GM23338 (cell line): ENCODE measurements around the gene AGO1. TPM values are rescaled to one million over a fixed set of nuclear protein-coding genes. Genes with fewer than 3 reads are reported as not detected.

Experiments used
- ATAC-seq: fragments of 200-7000 bp; cut with Tn5 transposase; 3 replicates; pipeline ENCODE4 v1.9.1; 2020
- DNase-seq: peaks from one replicate; pipeline ENCODE4 v3.0.0-alpha.2; 2015; ENCODE audit warnings: low spot score
- H2AFZ ChIP-seq: fragments of 200-600 bp; sonication (generic); 2 replicates; pipeline ENCODE4 v1.8.0; 2016; ENCODE audit warnings: antibody characterized with exemption, mild to moderate bottlenecking, moderate library complexity
- H3F3A ChIP-seq: fragments of 200-600 bp; sonication (generic); replicated peaks from 2 replicates; pipeline ENCODE4 v1.8.0; 2017; ENCODE audit warnings: antibody characterized with exemption, mixed run types, low read depth
- H3K27ac ChIP-seq: fragments of 200-600 bp; sonication (generic); 2 replicates; pipeline ENCODE4 v1.6.1; 2016; ENCODE audit warnings: low read depth
- H3K27me3 ChIP-seq: fragments of 200-600 bp; sonication (generic); 2 replicates; pipeline ENCODE4 v1.8.0; 2016; ENCODE audit warnings: mild to moderate bottlenecking, mixed run types, moderate library complexity; ENCODE audit not compliant: insufficient read depth
- H3K36me3 ChIP-seq: fragments of 200-600 bp; sonication (generic); 2 replicates; pipeline ENCODE4 v1.8.0; 2016; ENCODE audit warnings: mild to moderate bottlenecking; ENCODE audit not compliant: insufficient read depth
- H3K4me1 ChIP-seq: fragments of 200-600 bp; sonication (generic); 2 replicates; pipeline ENCODE4 v1.8.0; 2016; ENCODE audit warnings: mild to moderate bottlenecking, moderate library complexity; ENCODE audit not compliant: insufficient read depth
- H3K4me2 ChIP-seq: fragments of 200-600 bp; sonication (generic); 2 replicates; pipeline ENCODE4 v1.7.1; 2017; ENCODE audit warnings: mixed run types
- H3K4me3 ChIP-seq: fragments of 200-600 bp; sonication (generic); 2 replicates; pipeline ENCODE4 v1.6.1; 2016; ENCODE audit warnings: mixed run types
- H3K79me2 ChIP-seq: fragments of 200-600 bp; sonication (generic); replicated peaks from 2 replicates; pipeline ENCODE4 v1.8.0; 2017; ENCODE audit warnings: mild to moderate bottlenecking; ENCODE audit not compliant: insufficient read depth
- H3K9me2 ChIP-seq: fragments of 200-600 bp; sonication (generic); 2 replicates; pipeline ENCODE4 v1.8.0; 2017; ENCODE audit not compliant: insufficient read depth
- H4K20me1 ChIP-seq: fragments of 200-600 bp; sonication (generic); replicated peaks from 2 replicates; pipeline ENCODE4 v1.8.0; 2017; ENCODE audit warnings: mild to moderate bottlenecking; ENCODE audit not compliant: insufficient read depth
- H3K27ac Mint-ChIP-seq: 2 replicates; pipeline ENCODE4 v1.8.0; 2020; ENCODE audit warnings: inconsistent platforms, mild to moderate bottlenecking, moderate library complexity, mixed read lengths
- H3K27me3 Mint-ChIP-seq: 3 replicates; pipeline ENCODE4 v1.8.0; 2022; ENCODE audit warnings: low read depth, mild to moderate bottlenecking, moderate library complexity, mixed read lengths, inconsistent platforms; ENCODE audit not compliant: insufficient read depth, poor library complexity
- H3K36me3 Mint-ChIP-seq: 3 replicates; pipeline ENCODE4 v1.8.0; 2021; ENCODE audit warnings: low read depth, mild to moderate bottlenecking, inconsistent platforms, moderate library complexity, mixed read lengths
- H3K4me1 Mint-ChIP-seq: 3 replicates; pipeline ENCODE4 v1.8.0; 2020; ENCODE audit warnings: mild to moderate bottlenecking, inconsistent platforms, mixed read lengths
- H3K4me3 Mint-ChIP-seq: 3 replicates; pipeline ENCODE4 v1.8.0; 2021; ENCODE audit warnings: moderate library complexity, mild to moderate bottlenecking, inconsistent platforms, mixed read lengths
- H3K9me3 Mint-ChIP-seq: 3 replicates; pipeline ENCODE4 v1.8.0; 2020; ENCODE audit warnings: moderate library complexity, mild to moderate bottlenecking, inconsistent platforms, mixed read lengths
- EZH2 ChIP-seq: fragments of 200-600 bp; sonication (generic); IDR thresholded peaks from one replicate; pipeline ENCODE4 v1.8.0; 2017; ENCODE audit warnings: antibody characterized with exemption, mild to moderate bottlenecking, low read depth; ENCODE audit not compliant: unreplicated experiment
- EZH2phosphoT487 ChIP-seq: fragments of 200-600 bp; sonication (generic); IDR thresholded peaks from one replicate; pipeline ENCODE4 v1.8.1; 2018; ENCODE audit warnings: antibody characterized with exemption; ENCODE audit not compliant: unreplicated experiment
- JUNB ChIP-seq: IDR thresholded peaks from one replicate; pipeline ENCODE4 v1.6.1; 2016; ENCODE audit warnings: antibody characterized with exemption; ENCODE audit not compliant: unreplicated experiment
- POLR2AphosphoS5 ChIP-seq: IDR thresholded peaks from 2 replicates; pipeline ENCODE4 v1.6.1; 2016; ENCODE audit warnings: antibody characterized with exemption, low read depth
- STAT1 ChIP-seq: IDR thresholded peaks from one replicate; pipeline ENCODE4 v1.6.1; 2016; ENCODE audit warnings: antibody characterized with exemption; ENCODE audit not compliant: unreplicated experiment
- polyA plus RNA-seq: library from polyadenylated mRNA; unstranded; fragments of >200 nt; fragmentation: Nextera tagmentation; extraction: Ambion mirVana; gene quantifications from 2 replicates; pipeline ENCODE4 v1.2.1, GENCODE V29; 2016
- total RNA-seq: library from RNA; depleted of rRNA; stranded (reverse); fragments of >200 nt; shearing (Covaris generic); gene quantifications from 2 replicates; pipeline ENCODE4 v1.2.3, GENCODE V29; 2014
- TF ChIP-seq, protein P1 (sequence below): IDR thresholded peaks from 2 replicates; pipeline ENCODE4 v1.6.1; 2016; ENCODE audit warnings: antibody characterized with exemption
- TF ChIP-seq, protein P2 (sequence below): IDR thresholded peaks from one replicate; pipeline ENCODE4 v1.6.1; 2018; ENCODE audit warnings: antibody characterized with exemption; ENCODE audit not compliant: unreplicated experiment
- TF ChIP-seq, protein P3 (sequence below), 2 experiments: fragments of 200-600 bp in 1 of 2; sonication (generic) in 1 of 2; conservative IDR thresholded peaks; 2 replicates each; pipeline versions ENCODE4 v1.5.1 to v1.6.1; 2016 to 2017; ENCODE audit warnings: antibody characterized with exemption in 2 of 2, low read depth in 2 of 2, mild to moderate bottlenecking in 2 of 2, moderate library complexity in 1 of 2
- TF ChIP-seq, protein P4 (sequence below): fragments of 250-450 bp; sonication (Bioruptor Pico); IDR thresholded peaks from 2 replicates; pipeline ENCODE4 v1.5.0; 2020; ENCODE audit warnings: mild to moderate bottlenecking, moderate library complexity

AGO1 gene
- total and polyA plus RNA-seq, 2 experiments from 2014 or later, result 10.6 to 65.1 TPM

DNA sequence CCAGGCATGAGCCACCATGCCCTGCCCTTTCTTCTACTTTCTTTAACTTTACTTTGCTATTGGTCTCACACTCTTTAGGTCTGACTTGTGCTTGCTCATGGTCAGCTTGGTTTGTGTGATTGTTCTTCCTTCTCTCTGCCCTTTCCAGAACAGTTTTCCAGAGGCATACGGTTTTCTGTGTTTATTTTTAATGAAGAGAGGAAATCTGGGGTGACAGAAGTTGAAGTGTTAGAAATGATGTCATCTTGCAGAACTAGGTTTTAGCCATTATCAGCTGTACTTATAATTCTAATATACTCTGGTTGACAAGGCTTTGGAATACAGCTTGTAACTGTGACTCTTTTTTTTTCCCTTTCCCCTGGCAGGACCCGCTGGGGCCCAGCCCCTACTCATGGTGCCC is 62.3 kb downstream of the AGO1 start:
- Histone ChIP-seq H3K9me2 (no peaks in the 10 kb centered on the region), H3K4me2 (no peak overlapping the region), H3K27me3 (no peaks in the 10 kb centered on the region), H3K4me1 (peaks cover 9% of the 10 kb centered on the region; the same call in 1 of the 2 replicates), H3K36me3 (no peaks in the 10 kb centered on the region), H3K79me2 (peaks cover 87% of the 10 kb centered on the region), H3K27ac (no peak overlapping the region), H4K20me1 (peaks cover 19% of the 10 kb centered on the region; the same call in 1 of the 2 replicates), H2AFZ (no peak overlapping the region), H3K4me3 (no peak overlapping the region), H3F3A (no peaks in the 10 kb centered on the region)
- Mint-ChIP-seq H3K27me3 (no peaks in the 10 kb centered on the region), H3K27ac (peak overlapping the region; percentile 10; the same call in 1 of the 2 replicates), H3K36me3 (no peaks in the 10 kb centered on the region), H3K4me3 (no peak overlapping the region), H3K9me3 (no peaks in the 10 kb centered on the region), H3K4me1 (peaks cover 9% of the 10 kb centered on the region)
- no peak for ATAC-seq
- no peak for TF ChIP-seq STAT1
- TF ChIP-seq, protein P1, sequence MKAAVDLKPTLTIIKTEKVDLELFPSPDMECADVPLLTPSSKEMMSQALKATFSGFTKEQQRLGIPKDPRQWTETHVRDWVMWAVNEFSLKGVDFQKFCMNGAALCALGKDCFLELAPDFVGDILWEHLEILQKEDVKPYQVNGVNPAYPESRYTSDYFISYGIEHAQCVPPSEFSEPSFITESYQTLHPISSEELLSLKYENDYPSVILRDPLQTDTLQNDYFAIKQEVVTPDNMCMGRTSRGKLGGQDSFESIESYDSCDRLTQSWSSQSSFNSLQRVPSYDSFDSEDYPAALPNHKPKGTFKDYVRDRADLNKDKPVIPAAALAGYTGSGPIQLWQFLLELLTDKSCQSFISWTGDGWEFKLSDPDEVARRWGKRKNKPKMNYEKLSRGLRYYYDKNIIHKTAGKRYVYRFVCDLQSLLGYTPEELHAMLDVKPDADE, result no peak
- TF ChIP-seq, protein P2, sequence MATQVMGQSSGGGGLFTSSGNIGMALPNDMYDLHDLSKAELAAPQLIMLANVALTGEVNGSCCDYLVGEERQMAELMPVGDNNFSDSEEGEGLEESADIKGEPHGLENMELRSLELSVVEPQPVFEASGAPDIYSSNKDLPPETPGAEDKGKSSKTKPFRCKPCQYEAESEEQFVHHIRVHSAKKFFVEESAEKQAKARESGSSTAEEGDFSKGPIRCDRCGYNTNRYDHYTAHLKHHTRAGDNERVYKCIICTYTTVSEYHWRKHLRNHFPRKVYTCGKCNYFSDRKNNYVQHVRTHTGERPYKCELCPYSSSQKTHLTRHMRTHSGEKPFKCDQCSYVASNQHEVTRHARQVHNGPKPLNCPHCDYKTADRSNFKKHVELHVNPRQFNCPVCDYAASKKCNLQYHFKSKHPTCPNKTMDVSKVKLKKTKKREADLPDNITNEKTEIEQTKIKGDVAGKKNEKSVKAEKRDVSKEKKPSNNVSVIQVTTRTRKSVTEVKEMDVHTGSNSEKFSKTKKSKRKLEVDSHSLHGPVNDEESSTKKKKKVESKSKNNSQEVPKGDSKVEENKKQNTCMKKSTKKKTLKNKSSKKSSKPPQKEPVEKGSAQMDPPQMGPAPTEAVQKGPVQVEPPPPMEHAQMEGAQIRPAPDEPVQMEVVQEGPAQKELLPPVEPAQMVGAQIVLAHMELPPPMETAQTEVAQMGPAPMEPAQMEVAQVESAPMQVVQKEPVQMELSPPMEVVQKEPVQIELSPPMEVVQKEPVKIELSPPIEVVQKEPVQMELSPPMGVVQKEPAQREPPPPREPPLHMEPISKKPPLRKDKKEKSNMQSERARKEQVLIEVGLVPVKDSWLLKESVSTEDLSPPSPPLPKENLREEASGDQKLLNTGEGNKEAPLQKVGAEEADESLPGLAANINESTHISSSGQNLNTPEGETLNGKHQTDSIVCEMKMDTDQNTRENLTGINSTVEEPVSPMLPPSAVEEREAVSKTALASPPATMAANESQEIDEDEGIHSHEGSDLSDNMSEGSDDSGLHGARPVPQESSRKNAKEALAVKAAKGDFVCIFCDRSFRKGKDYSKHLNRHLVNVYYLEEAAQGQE, result no peak
- no peak for DNase-seq

DNA sequence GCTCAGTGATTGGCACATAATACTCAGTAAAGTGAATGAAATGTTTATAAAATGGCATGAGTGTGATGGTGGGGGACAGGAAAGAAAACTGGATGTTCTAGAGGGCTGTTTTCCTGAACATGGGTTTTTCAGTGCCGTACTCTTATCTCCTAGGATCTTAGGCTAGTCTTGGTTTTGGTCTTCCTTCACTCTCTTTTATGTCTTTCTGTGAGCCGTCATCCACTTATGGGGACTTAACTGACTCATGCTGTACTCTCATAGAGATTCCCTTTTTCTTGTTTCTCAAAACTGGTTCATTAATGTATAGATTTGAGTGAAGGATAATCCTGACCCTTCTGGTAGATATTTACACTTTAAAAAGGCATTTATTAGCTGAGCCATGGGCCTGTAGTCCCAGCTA is 64.5 kb downstream of the AGO1 start:
- Histone ChIP-seq H3K9me2 (no peaks in the 10 kb centered on the region), H3K4me2 (no peak overlapping the region), H3K36me3 (no peaks in the 10 kb centered on the region), H3K79me2 (peaks cover 80% of the 10 kb centered on the region), H2AFZ (no peak overlapping the region), H3K4me1 (peaks cover 9% of the 10 kb centered on the region; the same call in 1 of the 2 replicates), H3K27me3 (no peaks in the 10 kb centered on the region), H3K27ac (peak overlapping the region; percentile 47), H3K4me3 (no peak overlapping the region), H3F3A (no peaks in the 10 kb centered on the region), H4K20me1 (peaks cover 15% of the 10 kb centered on the region; the same call in 1 of the 2 replicates)
- no peak for DNase-seq
- no peak for ATAC-seq
- H3K36me3 Mint-ChIP-seq, result no peaks in the 10 kb centered on the region
- no peak overlapping the region for H3K4me3 Mint-ChIP-seq
- H3K4me1 Mint-ChIP-seq, result peaks cover 9% of the 10 kb centered on the region
- no peaks in the 10 kb centered on the region for H3K27me3 Mint-ChIP-seq
- H3K27ac Mint-ChIP-seq, result 0 out of 2 replicates have a peak overlapping the region, but pooled peaks have one; percentile 6
- no peaks in the 10 kb centered on the region for H3K9me3 Mint-ChIP-seq
- TF ChIP-seq EZH2phosphoT487, result no peak
- no peak for TF ChIP-seq POLR2AphosphoS5
- no peak for TF ChIP-seq JUNB
- TF ChIP-seq, protein P3, sequence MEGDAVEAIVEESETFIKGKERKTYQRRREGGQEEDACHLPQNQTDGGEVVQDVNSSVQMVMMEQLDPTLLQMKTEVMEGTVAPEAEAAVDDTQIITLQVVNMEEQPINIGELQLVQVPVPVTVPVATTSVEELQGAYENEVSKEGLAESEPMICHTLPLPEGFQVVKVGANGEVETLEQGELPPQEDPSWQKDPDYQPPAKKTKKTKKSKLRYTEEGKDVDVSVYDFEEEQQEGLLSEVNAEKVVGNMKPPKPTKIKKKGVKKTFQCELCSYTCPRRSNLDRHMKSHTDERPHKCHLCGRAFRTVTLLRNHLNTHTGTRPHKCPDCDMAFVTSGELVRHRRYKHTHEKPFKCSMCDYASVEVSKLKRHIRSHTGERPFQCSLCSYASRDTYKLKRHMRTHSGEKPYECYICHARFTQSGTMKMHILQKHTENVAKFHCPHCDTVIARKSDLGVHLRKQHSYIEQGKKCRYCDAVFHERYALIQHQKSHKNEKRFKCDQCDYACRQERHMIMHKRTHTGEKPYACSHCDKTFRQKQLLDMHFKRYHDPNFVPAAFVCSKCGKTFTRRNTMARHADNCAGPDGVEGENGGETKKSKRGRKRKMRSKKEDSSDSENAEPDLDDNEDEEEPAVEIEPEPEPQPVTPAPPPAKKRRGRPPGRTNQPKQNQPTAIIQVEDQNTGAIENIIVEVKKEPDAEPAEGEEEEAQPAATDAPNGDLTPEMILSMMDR (conservative IDR thresholded peaks at IDR 0.05; ENCODE audit: low read depth in 2 of 2), result no peak
- no peak for TF ChIP-seq EZH2
- TF ChIP-seq, protein P4, sequence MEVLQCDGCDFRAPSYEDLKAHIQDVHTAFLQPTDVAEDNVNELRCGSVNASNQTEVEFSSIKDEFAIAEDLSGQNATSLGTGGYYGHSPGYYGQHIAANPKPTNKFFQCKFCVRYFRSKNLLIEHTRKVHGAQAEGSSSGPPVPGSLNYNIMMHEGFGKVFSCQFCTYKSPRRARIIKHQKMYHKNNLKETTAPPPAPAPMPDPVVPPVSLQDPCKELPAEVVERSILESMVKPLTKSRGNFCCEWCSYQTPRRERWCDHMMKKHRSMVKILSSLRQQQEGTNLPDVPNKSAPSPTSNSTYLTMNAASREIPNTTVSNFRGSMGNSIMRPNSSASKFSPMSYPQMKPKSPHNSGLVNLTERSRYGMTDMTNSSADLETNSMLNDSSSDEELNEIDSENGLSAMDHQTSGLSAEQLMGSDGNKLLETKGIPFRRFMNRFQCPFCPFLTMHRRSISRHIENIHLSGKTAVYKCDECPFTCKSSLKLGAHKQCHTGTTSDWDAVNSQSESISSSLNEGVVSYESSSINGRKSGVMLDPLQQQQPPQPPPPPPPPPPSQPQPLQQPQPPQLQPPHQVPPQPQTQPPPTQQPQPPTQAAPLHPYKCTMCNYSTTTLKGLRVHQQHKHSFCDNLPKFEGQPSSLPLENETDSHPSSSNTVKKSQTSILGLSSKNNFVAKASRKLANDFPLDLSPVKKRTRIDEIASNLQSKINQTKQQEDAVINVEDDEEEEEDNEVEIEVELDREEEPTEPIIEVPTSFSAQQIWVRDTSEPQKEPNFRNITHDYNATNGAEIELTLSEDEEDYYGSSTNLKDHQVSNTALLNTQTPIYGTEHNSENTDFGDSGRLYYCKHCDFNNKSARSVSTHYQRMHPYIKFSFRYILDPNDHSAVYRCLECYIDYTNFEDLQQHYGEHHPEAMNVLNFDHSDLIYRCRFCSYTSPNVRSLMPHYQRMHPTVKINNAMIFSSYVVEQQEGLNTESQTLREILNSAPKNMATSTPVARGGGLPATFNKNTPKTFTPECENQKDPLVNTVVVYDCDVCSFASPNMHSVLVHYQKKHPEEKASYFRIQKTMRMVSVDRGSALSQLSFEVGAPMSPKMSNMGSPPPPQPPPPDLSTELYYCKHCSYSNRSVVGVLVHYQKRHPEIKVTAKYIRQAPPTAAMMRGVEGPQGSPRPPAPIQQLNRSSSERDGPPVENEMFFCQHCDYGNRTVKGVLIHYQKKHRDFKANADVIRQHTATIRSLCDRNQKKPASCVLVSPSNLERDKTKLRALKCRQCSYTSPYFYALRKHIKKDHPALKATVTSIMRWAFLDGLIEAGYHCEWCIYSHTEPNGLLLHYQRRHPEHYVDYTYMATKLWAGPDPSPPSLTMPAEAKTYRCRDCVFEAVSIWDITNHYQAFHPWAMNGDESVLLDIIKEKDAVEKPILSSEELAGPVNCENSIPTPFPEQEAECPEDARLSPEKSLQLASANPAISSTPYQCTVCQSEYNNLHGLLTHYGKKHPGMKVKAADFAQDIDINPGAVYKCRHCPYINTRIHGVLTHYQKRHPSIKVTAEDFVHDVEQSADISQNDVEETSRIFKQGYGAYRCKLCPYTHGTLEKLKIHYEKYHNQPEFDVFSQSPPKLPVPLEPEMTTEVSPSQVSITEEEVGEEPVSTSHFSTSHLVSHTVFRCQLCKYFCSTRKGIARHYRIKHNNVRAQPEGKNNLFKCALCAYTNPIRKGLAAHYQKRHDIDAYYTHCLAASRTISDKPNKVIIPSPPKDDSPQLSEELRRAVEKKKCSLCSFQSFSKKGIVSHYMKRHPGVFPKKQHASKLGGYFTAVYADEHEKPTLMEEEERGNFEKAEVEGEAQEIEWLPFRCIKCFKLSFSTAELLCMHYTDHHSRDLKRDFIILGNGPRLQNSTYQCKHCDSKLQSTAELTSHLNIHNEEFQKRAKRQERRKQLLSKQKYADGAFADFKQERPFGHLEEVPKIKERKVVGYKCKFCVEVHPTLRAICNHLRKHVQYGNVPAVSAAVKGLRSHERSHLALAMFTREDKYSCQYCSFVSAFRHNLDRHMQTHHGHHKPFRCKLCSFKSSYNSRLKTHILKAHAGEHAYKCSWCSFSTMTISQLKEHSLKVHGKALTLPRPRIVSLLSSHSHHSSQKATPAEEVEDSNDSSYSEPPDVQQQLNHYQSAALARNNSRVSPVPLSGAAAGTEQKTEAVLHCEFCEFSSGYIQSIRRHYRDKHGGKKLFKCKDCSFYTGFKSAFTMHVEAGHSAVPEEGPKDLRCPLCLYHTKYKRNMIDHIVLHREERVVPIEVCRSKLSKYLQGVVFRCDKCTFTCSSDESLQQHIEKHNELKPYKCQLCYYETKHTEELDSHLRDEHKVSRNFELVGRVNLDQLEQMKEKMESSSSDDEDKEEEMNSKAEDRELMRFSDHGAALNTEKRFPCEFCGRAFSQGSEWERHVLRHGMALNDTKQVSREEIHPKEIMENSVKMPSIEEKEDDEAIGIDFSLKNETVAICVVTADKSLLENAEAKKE (CRISPR knock-in tag), result no peak
